Liver (tissue), 3 donors: Measurements from ENCODE around the gene ZNF652.
"Not testable (repeated sequence)": the region's sequence is repeated elsewhere in the genome, so short reads cannot be mapped to it uniquely, and the experiment has no call there.

ENCODE experiments used
- EGR1 ChIP-seq, 2 donors: IDR thresholded peaks; 2 replicates each; pipeline ENCODE4 v1.6.1; 2016 to 2018; ENCODE audit warnings: antibody characterized with exemption in 2 of 2, low read depth in 2 of 2
- JUND ChIP-seq, 2 donors: IDR thresholded peaks; 2 replicates each; pipeline ENCODE4 v1.6.1; 2016; ENCODE audit warnings: antibody characterized with exemption in 2 of 2
- YY1 ChIP-seq: IDR thresholded peaks from 2 replicates; pipeline ENCODE4 v1.6.1; 2016; ENCODE audit warnings: antibody characterized with exemption, mild to moderate bottlenecking
- TF ChIP-seq, protein P1 (sequence below): fragments of 150-350 bp; IDR thresholded peaks from 2 replicates; pipeline ENCODE4 v1.5.1; 2017; ENCODE audit warnings: improper control_type of control experiment, low read depth, low read length; ENCODE audit not compliant: missing input control
- TF ChIP-seq, protein P2 (sequence below): IDR thresholded peaks from 2 replicates; pipeline ENCODE4 v1.6.1; 2016; ENCODE audit warnings: antibody characterized with exemption, mild to moderate bottlenecking
- donor health status: healthy.
- donor health status: healthy.

DNA sequence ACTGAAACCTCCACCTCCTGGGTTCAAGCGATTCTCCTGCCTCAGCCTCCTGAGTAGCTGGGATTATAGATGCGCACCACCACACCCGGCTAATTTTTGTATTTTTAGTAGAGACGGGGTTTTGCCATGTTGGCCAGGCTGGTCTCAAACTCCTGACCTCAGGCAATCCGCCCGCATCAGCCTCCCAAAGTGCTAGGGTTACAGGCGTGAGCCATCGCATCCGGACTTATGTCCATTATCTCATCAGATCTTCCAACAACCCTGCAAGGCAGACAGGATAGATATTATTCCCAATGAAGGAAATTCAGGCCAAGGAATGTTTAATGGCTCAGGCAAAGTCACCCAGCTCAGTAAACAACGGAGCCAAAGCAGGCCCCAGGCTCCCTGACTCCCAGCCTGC lies 3.1 kb upstream of the ZNF652 start:
- not testable (repeated sequence) for TF ChIP-seq YY1; EGR1 (IDR thresholded peaks at IDR 0.05; ENCODE audit: low read depth in 2 of 2); JUND (IDR thresholded peaks at IDR 0.05)
- TF ChIP-seq, protein P1, sequence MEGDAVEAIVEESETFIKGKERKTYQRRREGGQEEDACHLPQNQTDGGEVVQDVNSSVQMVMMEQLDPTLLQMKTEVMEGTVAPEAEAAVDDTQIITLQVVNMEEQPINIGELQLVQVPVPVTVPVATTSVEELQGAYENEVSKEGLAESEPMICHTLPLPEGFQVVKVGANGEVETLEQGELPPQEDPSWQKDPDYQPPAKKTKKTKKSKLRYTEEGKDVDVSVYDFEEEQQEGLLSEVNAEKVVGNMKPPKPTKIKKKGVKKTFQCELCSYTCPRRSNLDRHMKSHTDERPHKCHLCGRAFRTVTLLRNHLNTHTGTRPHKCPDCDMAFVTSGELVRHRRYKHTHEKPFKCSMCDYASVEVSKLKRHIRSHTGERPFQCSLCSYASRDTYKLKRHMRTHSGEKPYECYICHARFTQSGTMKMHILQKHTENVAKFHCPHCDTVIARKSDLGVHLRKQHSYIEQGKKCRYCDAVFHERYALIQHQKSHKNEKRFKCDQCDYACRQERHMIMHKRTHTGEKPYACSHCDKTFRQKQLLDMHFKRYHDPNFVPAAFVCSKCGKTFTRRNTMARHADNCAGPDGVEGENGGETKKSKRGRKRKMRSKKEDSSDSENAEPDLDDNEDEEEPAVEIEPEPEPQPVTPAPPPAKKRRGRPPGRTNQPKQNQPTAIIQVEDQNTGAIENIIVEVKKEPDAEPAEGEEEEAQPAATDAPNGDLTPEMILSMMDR: not testable (repeated sequence)
- TF ChIP-seq, protein P2, sequence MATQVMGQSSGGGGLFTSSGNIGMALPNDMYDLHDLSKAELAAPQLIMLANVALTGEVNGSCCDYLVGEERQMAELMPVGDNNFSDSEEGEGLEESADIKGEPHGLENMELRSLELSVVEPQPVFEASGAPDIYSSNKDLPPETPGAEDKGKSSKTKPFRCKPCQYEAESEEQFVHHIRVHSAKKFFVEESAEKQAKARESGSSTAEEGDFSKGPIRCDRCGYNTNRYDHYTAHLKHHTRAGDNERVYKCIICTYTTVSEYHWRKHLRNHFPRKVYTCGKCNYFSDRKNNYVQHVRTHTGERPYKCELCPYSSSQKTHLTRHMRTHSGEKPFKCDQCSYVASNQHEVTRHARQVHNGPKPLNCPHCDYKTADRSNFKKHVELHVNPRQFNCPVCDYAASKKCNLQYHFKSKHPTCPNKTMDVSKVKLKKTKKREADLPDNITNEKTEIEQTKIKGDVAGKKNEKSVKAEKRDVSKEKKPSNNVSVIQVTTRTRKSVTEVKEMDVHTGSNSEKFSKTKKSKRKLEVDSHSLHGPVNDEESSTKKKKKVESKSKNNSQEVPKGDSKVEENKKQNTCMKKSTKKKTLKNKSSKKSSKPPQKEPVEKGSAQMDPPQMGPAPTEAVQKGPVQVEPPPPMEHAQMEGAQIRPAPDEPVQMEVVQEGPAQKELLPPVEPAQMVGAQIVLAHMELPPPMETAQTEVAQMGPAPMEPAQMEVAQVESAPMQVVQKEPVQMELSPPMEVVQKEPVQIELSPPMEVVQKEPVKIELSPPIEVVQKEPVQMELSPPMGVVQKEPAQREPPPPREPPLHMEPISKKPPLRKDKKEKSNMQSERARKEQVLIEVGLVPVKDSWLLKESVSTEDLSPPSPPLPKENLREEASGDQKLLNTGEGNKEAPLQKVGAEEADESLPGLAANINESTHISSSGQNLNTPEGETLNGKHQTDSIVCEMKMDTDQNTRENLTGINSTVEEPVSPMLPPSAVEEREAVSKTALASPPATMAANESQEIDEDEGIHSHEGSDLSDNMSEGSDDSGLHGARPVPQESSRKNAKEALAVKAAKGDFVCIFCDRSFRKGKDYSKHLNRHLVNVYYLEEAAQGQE: not testable (repeated sequence)
